Smooth muscle cell (in vitro differentiated cells): ENCODE measurements around the gene NDE1. TPM values are rescaled to one million over a fixed set of nuclear protein-coding genes. Genes with fewer than 3 reads are reported as not detected.

Source experiments
- DNase-seq: peaks from one replicate; lab custom pipeline; 2025; ENCODE audit not compliant: unreplicated experiment; lab: John Stamatoyannopoulos, UW
- H2AFZ ChIP-seq: fragments of 200-600 bp; sonication (generic); 2 replicates; pipeline ENCODE4 v1.6.0; 2016; ENCODE audit warnings: antibody characterized with exemption, low read depth, mild to moderate bottlenecking
- H3F3A ChIP-seq: fragments of 200-600 bp; sonication (generic); 2 replicates; pipeline ENCODE4 v1.6.0; 2017; ENCODE audit warnings: antibody characterized with exemption, low read depth
- H3K27ac ChIP-seq: fragments of 200-600 bp; sonication (generic); 2 replicates; pipeline ENCODE4 v1.5.1; 2016; ENCODE audit warnings: low read depth, mild to moderate bottlenecking
- H3K27me3 ChIP-seq: fragments of 200-600 bp; sonication (generic); 2 replicates; pipeline ENCODE4 v1.6.1; 2016; ENCODE audit warnings: low read depth, mild to moderate bottlenecking
- H3K36me3 ChIP-seq: fragments of 200-600 bp; sonication (generic); 2 replicates; pipeline ENCODE4 v1.5.1; 2016; ENCODE audit warnings: low read depth
- H3K4me1 ChIP-seq: fragments of 200-600 bp; sonication (generic); 2 replicates; pipeline ENCODE4 v1.5.1; 2016; ENCODE audit warnings: low read depth
- H3K4me2 ChIP-seq: fragments of 200-600 bp; sonication (generic); 2 replicates; pipeline ENCODE4 v1.6.0; 2016; ENCODE audit warnings: mild to moderate bottlenecking
- H3K4me3 ChIP-seq: fragments of 200-600 bp; sonication (generic); 2 replicates; pipeline ENCODE4 v1.5.1; 2016; ENCODE audit warnings: mild to moderate bottlenecking
- H3K79me2 ChIP-seq: fragments of 200-600 bp; sonication (generic); 2 replicates; pipeline ENCODE4 v1.6.0; 2016; ENCODE audit warnings: low read depth, mild to moderate bottlenecking
- H3K9ac ChIP-seq: fragments of 200-600 bp; sonication (generic); 2 replicates; pipeline ENCODE4 v1.6.0; 2016; ENCODE audit warnings: low read depth
- H3K9me3 ChIP-seq: fragments of 200-600 bp; sonication (generic); replicated peaks from 2 replicates; pipeline ENCODE4 v1.5.1; 2016; ENCODE audit warnings: low read depth
- H4K20me1 ChIP-seq: fragments of 200-600 bp; sonication (generic); 2 replicates; pipeline ENCODE4 v1.6.0; 2016; ENCODE audit warnings: low read depth
- WGBS: methylation state at CpG from one replicate; pipeline ENCODE4 v1.1.7; 2016; ENCODE audit warnings: low lambda C conversion rate; 5-methylcytosine and 5-hydroxymethylcytosine counted together
- polyA plus RNA-seq: library from polyadenylated mRNA; unstranded; fragments of >200 nt; fragmentation: Nextera tagmentation; extraction: Ambion mirVana; gene quantifications from 2 replicates; pipeline ENCODE4 v1.2.1, GENCODE V29; 2016
- total RNA-seq: library from RNA; depleted of rRNA; stranded (reverse); fragments of >200 nt; gene quantifications from 2 replicates; pipeline ENCODE4 v1.2.3, GENCODE V29; 2014
- TF ChIP-seq, protein P1 (sequence below): fragments of 200-600 bp; sonication (generic); IDR thresholded peaks from 2 replicates; pipeline ENCODE4 v1.5.1; 2017; ENCODE audit warnings: borderline replicate concordance, mild to moderate bottlenecking, antibody characterized with exemption; ENCODE audit not compliant: insufficient read depth, poor library complexity, severe bottlenecking

The NDE1 gene
- total and polyA plus RNA-seq, 2 experiments from 2014 or later = 12.2 to 17.9 TPM

DNA sequence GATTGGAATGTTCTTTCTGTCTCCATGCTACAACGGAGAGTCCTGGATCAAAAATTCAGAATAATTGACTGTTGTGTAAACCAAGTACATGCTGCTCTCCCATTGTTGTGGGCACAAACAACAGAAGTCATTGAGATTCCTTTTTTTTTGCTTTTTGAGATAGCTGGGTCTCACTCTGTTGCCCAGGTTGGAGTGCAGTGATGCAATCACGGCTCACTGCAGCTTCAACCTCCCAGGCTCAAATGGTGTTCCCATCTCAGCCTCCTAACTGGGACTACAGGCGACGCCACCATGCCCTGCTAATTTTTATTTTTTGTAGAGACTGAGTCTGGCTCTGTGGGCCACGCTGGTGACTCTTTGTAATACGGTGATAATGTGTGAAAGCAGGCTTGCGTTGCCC, 24.5 kb downstream of the NDE1 start:
- Histone ChIP-seq H3K36me3 (no peaks in the 10 kb centered on the region), H3K79me2 (no peaks in the 10 kb centered on the region), H4K20me1 (no peaks in the 10 kb centered on the region), H2AFZ (no peak overlapping the region), H3K4me2 (no peak overlapping the region), H3K27me3 (no peaks in the 10 kb centered on the region), H3F3A (no peaks in the 10 kb centered on the region), H3K4me3 (no peak overlapping the region), H3K27ac (no peak overlapping the region), H3K9me3 (no peaks in the 10 kb centered on the region), H3K4me1 (no peaks in the 10 kb centered on the region), H3K9ac (no peak overlapping the region)
- WGBS = 97% methylated on average over 7 of the region's 7 CpGs
- TF ChIP-seq, protein P1, sequence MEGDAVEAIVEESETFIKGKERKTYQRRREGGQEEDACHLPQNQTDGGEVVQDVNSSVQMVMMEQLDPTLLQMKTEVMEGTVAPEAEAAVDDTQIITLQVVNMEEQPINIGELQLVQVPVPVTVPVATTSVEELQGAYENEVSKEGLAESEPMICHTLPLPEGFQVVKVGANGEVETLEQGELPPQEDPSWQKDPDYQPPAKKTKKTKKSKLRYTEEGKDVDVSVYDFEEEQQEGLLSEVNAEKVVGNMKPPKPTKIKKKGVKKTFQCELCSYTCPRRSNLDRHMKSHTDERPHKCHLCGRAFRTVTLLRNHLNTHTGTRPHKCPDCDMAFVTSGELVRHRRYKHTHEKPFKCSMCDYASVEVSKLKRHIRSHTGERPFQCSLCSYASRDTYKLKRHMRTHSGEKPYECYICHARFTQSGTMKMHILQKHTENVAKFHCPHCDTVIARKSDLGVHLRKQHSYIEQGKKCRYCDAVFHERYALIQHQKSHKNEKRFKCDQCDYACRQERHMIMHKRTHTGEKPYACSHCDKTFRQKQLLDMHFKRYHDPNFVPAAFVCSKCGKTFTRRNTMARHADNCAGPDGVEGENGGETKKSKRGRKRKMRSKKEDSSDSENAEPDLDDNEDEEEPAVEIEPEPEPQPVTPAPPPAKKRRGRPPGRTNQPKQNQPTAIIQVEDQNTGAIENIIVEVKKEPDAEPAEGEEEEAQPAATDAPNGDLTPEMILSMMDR = no peak
- no peak for DNase-seq

DNA sequence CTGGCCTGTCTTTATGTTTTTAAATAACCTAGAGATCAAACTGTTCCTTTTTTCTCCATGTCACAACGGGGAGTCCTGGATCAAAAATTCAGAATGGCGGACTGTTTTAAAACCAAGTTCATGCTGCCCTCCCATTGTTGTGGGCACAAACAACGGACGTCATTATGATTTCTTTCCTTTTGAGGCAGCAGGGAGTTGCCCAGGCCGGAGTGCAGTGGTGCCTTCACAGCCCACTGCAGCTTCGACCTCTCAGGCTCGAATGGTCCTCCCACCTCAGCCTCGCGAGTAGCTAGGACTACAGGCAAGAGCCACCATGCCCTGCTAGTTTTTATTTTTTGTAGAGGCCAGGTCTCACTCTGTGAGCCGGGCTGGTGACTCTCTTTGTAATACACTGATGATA, 26.5 kb downstream of the NDE1 start:
- Histone ChIP-seq H3K79me2 (no peaks in the 10 kb centered on the region), H3K9me3 (no peaks in the 10 kb centered on the region), H3K4me2 (no peak overlapping the region), H3K4me1 (no peaks in the 10 kb centered on the region), H3F3A (no peaks in the 10 kb centered on the region), H3K36me3 (no peaks in the 10 kb centered on the region), H3K27ac (no peak overlapping the region), H3K4me3 (no peak overlapping the region), H3K9ac (no peak overlapping the region), H2AFZ (no peak overlapping the region), H4K20me1 (no peaks in the 10 kb centered on the region), H3K27me3 (no peaks in the 10 kb centered on the region)
- TF ChIP-seq, protein P1 = no peak
- WGBS = 87% methylated on average over 10 of the region's 10 CpGs
- DNase-seq = no peak

DNA sequence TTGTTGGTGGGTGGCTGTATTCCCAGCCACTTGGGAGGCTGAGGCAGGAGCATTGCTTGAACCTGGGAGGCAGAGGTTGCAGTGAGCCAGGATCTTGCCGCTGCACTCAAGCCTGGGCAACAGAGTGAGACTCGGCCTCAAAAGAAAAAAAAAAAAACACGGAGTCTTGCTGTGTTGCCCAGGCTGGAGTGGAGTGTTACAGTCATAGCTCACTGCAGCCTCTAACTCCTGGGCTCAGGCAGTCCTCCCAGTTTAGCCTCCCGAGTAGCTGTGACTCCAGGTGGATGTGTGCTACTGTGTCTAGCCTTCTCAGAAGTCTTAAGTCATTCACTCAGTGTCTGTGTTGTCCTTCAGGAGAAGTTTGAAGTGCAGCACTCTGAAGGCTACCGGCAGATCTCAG, 27.4 kb downstream of the NDE1 start:
- Histone ChIP-seq H3K4me2 (no peak overlapping the region), H3K9ac (no peak overlapping the region), H3K9me3 (no peaks in the 10 kb centered on the region), H3K4me1 (peaks cover 2% of the 10 kb centered on the region), H3K27ac (no peak overlapping the region), H2AFZ (no peak overlapping the region), H3K4me3 (no peak overlapping the region), H3K79me2 (peaks cover under 1% of the 10 kb centered on the region), H4K20me1 (no peaks in the 10 kb centered on the region), H3K36me3 (no peaks in the 10 kb centered on the region), H3F3A (no peaks in the 10 kb centered on the region), H3K27me3 (no peaks in the 10 kb centered on the region)
- WGBS = 94% methylated on average over 5 of the region's 5 CpGs
- TF ChIP-seq, protein P1 = no peak
- no peak for DNase-seq

DNA sequence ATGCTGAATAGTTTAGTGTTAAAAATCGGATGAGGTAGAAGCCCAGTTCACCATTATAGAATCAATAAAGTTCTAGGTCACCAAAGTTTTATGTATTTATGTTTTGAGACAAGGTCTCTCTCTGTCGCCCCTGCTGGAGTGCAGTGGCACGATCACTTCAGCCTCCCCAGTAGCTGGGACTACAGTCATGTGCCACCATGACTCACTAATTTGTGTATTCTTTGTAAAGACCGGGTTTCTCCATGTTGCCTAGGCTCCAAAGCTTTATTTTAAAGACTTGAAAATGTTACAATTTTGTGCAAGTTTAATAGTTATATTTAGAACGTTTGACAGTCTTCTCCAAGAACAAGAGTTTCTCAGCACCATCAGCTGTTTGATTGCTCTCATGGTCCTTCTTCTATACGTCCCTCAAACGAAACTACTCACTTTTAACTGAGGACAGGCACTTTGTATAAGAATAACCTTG, 32.1 kb downstream of the NDE1 start:
- H3K27ac ChIP-seq = peak overlapping the region; percentile 94
- no peaks in the 10 kb centered on the region for H3K9me3 ChIP-seq
- H4K20me1 ChIP-seq = no peaks in the 10 kb centered on the region
- H3K9ac ChIP-seq = no peak overlapping the region
- DNase-seq = no peak
- no peaks in the 10 kb centered on the region for H3K27me3 ChIP-seq
- H3K4me3 ChIP-seq = no peak overlapping the region
- H3K79me2 ChIP-seq = peaks cover 5% of the 10 kb centered on the region
- peaks cover 2% of the 10 kb centered on the region for H3K4me1 ChIP-seq
- H3K4me2 ChIP-seq = peak overlapping the region; percentile 76
- H3K36me3 ChIP-seq = no peaks in the 10 kb centered on the region
- 46% methylated on average over 7 of the region's 7 CpGs for WGBS
- no peak overlapping the region for H2AFZ ChIP-seq
- no peaks in the 10 kb centered on the region for H3F3A ChIP-seq
- TF ChIP-seq, protein P1 = peak; percentile 58
